CD8-positive, alpha-beta memory T cell (primary cell): ENCODE data around the gene CNTN2. TPM values are rescaled to one million over a fixed set of nuclear protein-coding genes. Genes with fewer than 3 reads are reported as not detected.
A peak's percentile ranks its signal among the peaks of the same experiment; 100 is the strongest.

ENCODE experiments used
- CTCF ChIA-PET: fragments of 350-600 bp; sonication (Branson Sonifier 250); formaldehyde crosslinking; loops from one replicate; lab custom pipeline; 2021; ENCODE audit warnings: antibody characterized with exemption; lab: Charles Lee
- POLR2A ChIA-PET: fragments of 350-600 bp; sonication (Branson Sonifier 250); formaldehyde crosslinking; loops from one replicate; lab custom pipeline; 2021; ENCODE audit warnings: antibody characterized with exemption; lab: Charles Lee
- DNase-seq, 5 donors: peaks; one replicate each; pipeline versions ENCODE4 v3.0.0 to v3.0.0-alpha.2; 2020 to 2022; ENCODE audit warnings: mixed read lengths in 1 of 5
- H3K27ac ChIP-seq: one replicate; pipeline ENCODE4 v1.7.0; 2013; ENCODE audit warnings: low read depth, mild to moderate bottlenecking, low read length, moderate library complexity
- H3K27me3 ChIP-seq: 2 replicates; pipeline ENCODE4 v1.7.0; 2013; ENCODE audit warnings: low read length, mild to moderate bottlenecking; ENCODE audit not compliant: insufficient read depth, poor library complexity, severe bottlenecking
- H3K36me3 ChIP-seq: 2 replicates; pipeline ENCODE4 v1.7.0; 2013; ENCODE audit warnings: mild to moderate bottlenecking, low read length, moderate library complexity; ENCODE audit not compliant: insufficient read depth
- H3K4me1 ChIP-seq: 2 replicates; pipeline ENCODE4 v1.7.0; 2013; ENCODE audit warnings: mild to moderate bottlenecking, low read length, moderate library complexity; ENCODE audit not compliant: insufficient read depth
- H3K4me3 ChIP-seq: 2 replicates; pipeline ENCODE4 v1.7.0; 2013; ENCODE audit warnings: mild to moderate bottlenecking, low read length
- H3K9me3 ChIP-seq: 2 replicates; pipeline ENCODE4 v1.7.0; 2013; ENCODE audit warnings: mild to moderate bottlenecking, low read length
- H3K27ac Mint-ChIP-seq, 8 donors: one replicate each; pipeline ENCODE4 v1.8.0; 2020 to 2021; ENCODE audit warnings: mixed read lengths in 8 of 8, mild to moderate bottlenecking in 6 of 8, inconsistent platforms in 3 of 8, moderate library complexity in 3 of 8
- H3K27me3 Mint-ChIP-seq, 2 donors: one replicate each; pipeline ENCODE4 v1.8.0; 2020 to 2021; ENCODE audit warnings: mixed read lengths in 2 of 2, mild to moderate bottlenecking in 1 of 2, moderate library complexity in 1 of 2
- H3K36me3 Mint-ChIP-seq, 3 donors: one replicate each; pipeline ENCODE4 v1.8.0; 2020 to 2021; ENCODE audit warnings: mixed read lengths in 3 of 3, inconsistent platforms in 1 of 3, mild to moderate bottlenecking in 1 of 3
- H3K4me1 Mint-ChIP-seq, 3 donors: one replicate each; pipeline ENCODE4 v1.8.0; 2020 to 2021; ENCODE audit warnings: mixed read lengths in 3 of 3, inconsistent platforms in 1 of 3, mild to moderate bottlenecking in 1 of 3
- H3K4me3 Mint-ChIP-seq, 7 donors: one replicate each; pipeline ENCODE4 v1.8.0; 2020 to 2021; ENCODE audit warnings: mixed read lengths in 7 of 7, mild to moderate bottlenecking in 6 of 7, moderate library complexity in 4 of 7, inconsistent platforms in 2 of 7
- H3K9me3 Mint-ChIP-seq, 5 donors: one replicate each; pipeline ENCODE4 v1.8.0; 2020 to 2022; ENCODE audit warnings: mixed read lengths in 5 of 5, mild to moderate bottlenecking in 3 of 5, moderate library complexity in 2 of 5, inconsistent platforms in 1 of 5
- polyA plus RNA-seq: library from polyadenylated mRNA; unstranded; fragments of 300-500 nt; fragmentation: Illumina TruSeq; gene quantifications from one replicate; pipeline ENCODE4 v1.2.3, GENCODE V29; 2021
- total RNA-seq, 2 experiments: library from RNA; stranded (reverse); gene quantifications; one replicate each; pipeline ENCODE4 v1.2.3, GENCODE V29; 2021

The CNTN2 gene
- total and polyA plus RNA-seq, 3 experiments from 2014 or later, result not detected

DNA sequence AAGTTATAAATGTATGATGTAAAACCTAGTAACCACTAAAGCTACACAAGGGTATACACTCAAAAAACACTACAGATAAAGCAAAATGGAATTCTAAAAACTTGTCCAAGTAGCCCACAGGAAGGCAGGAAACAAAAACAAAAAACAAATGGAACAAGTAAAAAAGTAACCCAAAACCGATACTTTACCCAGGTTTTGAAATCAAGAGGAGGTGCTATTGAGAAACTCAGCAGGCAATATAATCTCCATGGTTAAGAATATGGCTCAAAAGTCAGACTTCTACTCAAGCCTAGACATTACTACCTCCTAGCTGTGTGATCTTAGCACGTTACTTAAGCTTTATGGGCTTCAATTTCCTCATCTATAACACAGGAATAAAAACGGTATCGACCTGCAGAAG, 65.5 kb downstream of the CNTN2 start:
- no peak for DNase-seq
- Histone ChIP-seq H3K4me1 (no peaks in the 10 kb centered on the region), H3K9me3 (no peaks in the 10 kb centered on the region), H3K4me3 (no peak overlapping the region), H3K36me3 (peaks cover 34% of the 10 kb centered on the region), H3K27ac (no peak overlapping the region), H3K27me3 (no peaks in the 10 kb centered on the region)
- Mint-ChIP-seq H3K9me3 (no peaks in the 10 kb centered on the region), H3K36me3 (peaks cover 6 to 78% (median 24%) of the 10 kb centered on the region in 3 donors), H3K27me3 (no peaks in the 10 kb centered on the region), H3K27ac (peak overlapping the region in 1 of 8 donors; percentile 47), H3K4me3 (no peak overlapping the region), H3K4me1 (peaks cover 20 to 36% (median 26%) of the 10 kb centered on the region in 3 donors)
- CTCF ChIA-PET, result interaction anchor here (1.2 kb wide), 1 partner anchor 13 kb away, joined by 5 read pairs; the partner anchor contains the start of gene RBBP5
- POLR2A ChIA-PET, result interaction anchor here (0.5 kb wide), 1 partner anchor 164 kb away, joined by 3 read pairs; no protein-coding TSS in a partner anchor

- no peak for DNase-seq
- H3K27ac ChIP-seq, result no peak overlapping the region
- CTCF ChIA-PET, result interaction anchor here (1.2 kb wide), 1 partner anchor 12 kb away, joined by 5 read pairs; the partner anchor contains the start of gene RBBP5
- no peak overlapping the region for H3K4me3 ChIP-seq
- no peaks in the 10 kb centered on the region for H3K9me3 Mint-ChIP-seq
- H3K36me3 ChIP-seq, result peaks cover 32% of the 10 kb centered on the region
- H3K4me1 Mint-ChIP-seq, result peaks cover 17 to 36% (median 26%) of the 10 kb centered on the region in 3 donors
- POLR2A ChIA-PET, result interaction anchor here (0.7 kb wide), 1 partner anchor 245 kb away, joined by 3 read pairs; no protein-coding TSS in a partner anchor
- no peaks in the 10 kb centered on the region for H3K4me1 ChIP-seq
- peaks cover 6 to 75% (median 19%) of the 10 kb centered on the region in 3 donors for H3K36me3 Mint-ChIP-seq
- H3K27me3 ChIP-seq, result no peaks in the 10 kb centered on the region
- H3K9me3 ChIP-seq, result no peaks in the 10 kb centered on the region
- H3K27me3 Mint-ChIP-seq, result no peaks in the 10 kb centered on the region
- H3K4me3 Mint-ChIP-seq, result no peak overlapping the region
- peak overlapping the region in 3 of 8 donors; percentile 8 to 59 (median 13) for H3K27ac Mint-ChIP-seq
Measured at GRCh38 chr1:205109269-205109668, 66.3 kb downstream of the CNTN2 start.

- Histone ChIP-seq H3K4me1 (no peaks in the 10 kb centered on the region), H3K27me3 (no peaks in the 10 kb centered on the region), H3K27ac (no peak overlapping the region), H3K4me3 (no peak overlapping the region), H3K36me3 (peaks cover 33% of the 10 kb centered on the region), H3K9me3 (no peaks in the 10 kb centered on the region)
- Mint-ChIP-seq H3K27ac (no peak overlapping the region), H3K9me3 (no peaks in the 10 kb centered on the region), H3K27me3 (no peaks in the 10 kb centered on the region), H3K36me3 (peaks cover 6 to 76% (median 19%) of the 10 kb centered on the region in 3 donors), H3K4me3 (no peak overlapping the region), H3K4me1 (peaks cover 17 to 36% (median 27%) of the 10 kb centered on the region in 3 donors)
- DNase-seq, result no peak
- ChIA-PET POLR2A (interaction anchor here (0.7 kb wide), 1 partner anchor 245 kb away, joined by 3 read pairs; no protein-coding TSS in a partner anchor), CTCF (interaction anchor here (1.2 kb wide), 2 partner anchors 12 to 32 kb away, joined by 4 to 5 read pairs; partner anchors contain the start of gene RBBP5)
Measured at GRCh38 chr1:205109711-205110110, 66.7 kb downstream of the CNTN2 start.

DNA sequence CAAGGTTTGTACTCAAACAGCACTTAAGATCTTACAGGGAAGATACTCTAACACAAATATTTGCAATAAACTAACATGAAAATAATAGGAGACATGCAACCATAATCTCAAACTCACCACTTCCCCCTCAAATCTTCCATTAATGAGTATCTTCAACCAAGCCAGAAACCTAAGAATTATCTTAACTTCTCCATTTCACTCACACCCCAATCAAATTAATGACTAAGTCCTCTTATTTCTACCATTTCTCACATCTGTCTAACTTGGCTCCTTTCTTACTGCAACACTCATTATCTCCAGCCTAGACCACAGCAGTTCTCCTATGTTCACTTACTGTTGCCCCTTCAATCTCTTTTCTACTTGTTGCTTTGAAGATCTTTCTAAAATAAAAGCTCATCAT, 68.3 kb downstream of the CNTN2 start:
- no peaks in the 10 kb centered on the region for H3K9me3 ChIP-seq
- H3K4me3 ChIP-seq, result no peak overlapping the region
- H3K9me3 Mint-ChIP-seq, result no peaks in the 10 kb centered on the region
- H3K27me3 Mint-ChIP-seq, result no peaks in the 10 kb centered on the region
- peak overlapping the region in 1 of 8 donors; percentile 6 for H3K27ac Mint-ChIP-seq
- CTCF ChIA-PET, result interaction anchor here (0.9 to 1.0 kb wide), 2 partner anchors 10 to 30 kb away, joined by 3 read pairs; partner anchors contain the start of gene RBBP5
- POLR2A ChIA-PET, result no interaction called here
- H3K4me3 Mint-ChIP-seq, result no peak overlapping the region
- H3K4me1 Mint-ChIP-seq, result peaks cover 18 to 43% (median 41%) of the 10 kb centered on the region in 3 donors
- H3K27ac ChIP-seq, result no peak overlapping the region
- no peaks in the 10 kb centered on the region for H3K27me3 ChIP-seq
- no peaks in the 10 kb centered on the region for H3K4me1 ChIP-seq
- no peak for DNase-seq
- peaks cover 0 to 72% (median 13%) of the 10 kb centered on the region in 3 donors for H3K36me3 Mint-ChIP-seq
- peaks cover 24% of the 10 kb centered on the region for H3K36me3 ChIP-seq

GRCh38 chr1:205118752-205119151, 75.7 kb downstream of the CNTN2 start:
- H3K36me3 Mint-ChIP-seq, result peaks cover 0 to 54% (median 6%) of the 10 kb centered on the region in 3 donors
- H3K4me1 Mint-ChIP-seq, result peaks cover 52 to 78% (median 68%) of the 10 kb centered on the region in 3 donors
- H3K4me3 Mint-ChIP-seq, result peak overlapping the region in 6 of 7 donors; percentile 24 to 67 (median 40)
- Histone ChIP-seq H3K27ac (no peak overlapping the region), H3K36me3 (peaks cover 12% of the 10 kb centered on the region), H3K27me3 (no peaks in the 10 kb centered on the region), H3K4me1 (peaks cover 31% of the 10 kb centered on the region), H3K9me3 (no peaks in the 10 kb centered on the region), H3K4me3 (no peak overlapping the region)
- ChIA-PET POLR2A (no interaction called here), CTCF (interaction anchor here (2.7 kb wide), 1 partner anchor 23 kb away, joined by 10 read pairs; no protein-coding TSS in a partner anchor)
- no peaks in the 10 kb centered on the region for H3K27me3 Mint-ChIP-seq
- H3K27ac Mint-ChIP-seq, result peak overlapping the region in 2 of 8 donors; percentile 6 to 72
- no peaks in the 10 kb centered on the region for H3K9me3 Mint-ChIP-seq
- DNase-seq, result no peak

GRCh38 chr1:205121660-205122488, 78.9 kb downstream of the CNTN2 start, which contains the start of gene RBBP5:
Gene RBBP5 (minus strand): TSS chr1:205121978. CDS start chr1:205121873, 105 bp downstream.
- peaks cover 0 to 30% (median 1%) of the 10 kb centered on the region in 3 donors for H3K36me3 Mint-ChIP-seq
- H3K27ac Mint-ChIP-seq, result peak within 1 kb of the TSS; percentile 97 to 100 (median 100)
- H3K4me1 Mint-ChIP-seq, result peaks cover 42 to 58% (median 50%) of the 10 kb centered on the region in 3 donors
- peak; percentile 87 to 96 (median 94) for DNase-seq
- Histone ChIP-seq H3K27ac (peak within 1 kb of the TSS; percentile 89), H3K9me3 (no peaks in the 10 kb centered on the region), H3K4me3 (peak within 1 kb of the TSS; percentile 99), H3K4me1 (peaks cover 31% of the 10 kb centered on the region), H3K36me3 (no peaks in the 10 kb centered on the region), H3K27me3 (no peaks in the 10 kb centered on the region)
- POLR2A ChIA-PET, result interaction anchor here (1.2 to 1.3 kb wide), 2 partner anchors 25 to 107 kb away, joined by 3 to 4 read pairs; no protein-coding TSS in a partner anchor
- H3K9me3 Mint-ChIP-seq, result no peaks in the 10 kb centered on the region
- peak within 1 kb of the TSS; percentile 94 to 99 (median 98) for H3K4me3 Mint-ChIP-seq
- CTCF ChIA-PET, result interaction anchor here (0.7 to 3.3 kb wide), 7 partner anchors 10 to 134 kb away, joined by 3 to 14 read pairs (median 5); partner anchors contain the start of gene TMCC2
- no peaks in the 10 kb centered on the region for H3K27me3 Mint-ChIP-seq

DNA sequence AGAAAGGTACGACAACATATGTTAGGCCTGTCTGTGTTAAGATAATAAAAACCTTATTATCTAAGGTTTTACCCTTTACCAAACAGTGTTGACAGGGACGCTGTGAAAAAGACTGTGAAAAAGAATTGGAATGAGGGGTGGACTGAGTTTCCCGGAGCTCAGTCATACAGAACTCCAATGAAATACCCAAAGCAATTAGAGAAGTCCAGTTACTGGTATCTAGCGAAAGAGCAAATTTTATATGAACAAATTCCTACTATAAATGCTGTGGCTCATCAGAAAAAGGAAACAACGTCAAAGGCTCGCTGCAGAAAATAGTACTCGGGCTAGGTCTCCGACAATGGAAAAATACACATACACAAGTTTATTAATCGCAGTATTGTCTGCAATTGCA, 79.5 kb downstream of the CNTN2 start:
- H3K27me3 ChIP-seq, result no peaks in the 10 kb centered on the region
- H3K4me1 ChIP-seq, result peaks cover 31% of the 10 kb centered on the region
- Mint-ChIP-seq H3K36me3 (peaks cover 0 to 28% (median 1%) of the 10 kb centered on the region in 3 donors), H3K4me1 (peaks cover 42 to 56% (median 48%) of the 10 kb centered on the region in 3 donors), H3K27me3 (no peaks in the 10 kb centered on the region), H3K4me3 (peak overlapping the region; percentile 94 to 99 (median 98)), H3K9me3 (no peaks in the 10 kb centered on the region), H3K27ac (peak overlapping the region; percentile 97 to 100 (median 100))
- H3K36me3 ChIP-seq, result no peaks in the 10 kb centered on the region
- no peaks in the 10 kb centered on the region for H3K9me3 ChIP-seq
- H3K4me3 ChIP-seq, result peak overlapping the region; percentile 99
- CTCF ChIA-PET, result interaction anchor here (1.2 to 3.3 kb wide), 4 partner anchors 17 to 134 kb away, joined by 3 to 14 read pairs (median 10); partner anchors contain the start of gene TMCC2
- POLR2A ChIA-PET, result interaction anchor here (1.2 kb wide), 1 partner anchor 25 kb away, joined by 3 read pairs; no protein-coding TSS in a partner anchor
- H3K27ac ChIP-seq, result peak overlapping the region; percentile 89
- DNase-seq, result no peak
